A549 treated with AZD9567 at 1 μM for 4 hours (cell line): ENCODE data around the gene NAB1. TPM values are rescaled to one million over a fixed set of nuclear protein-coding genes. Genes with fewer than 3 reads are reported as not detected.

Experiments
- total RNA-seq: library from RNA; stranded (reverse); fragments of 200-300 nt; extraction: Qiagen RNA extraction; gene quantifications from 5 replicates; pipeline ENCODE4 v1.2.3, GENCODE V29; 2022; ENCODE audit not compliant: insufficient read depth

The NAB1 gene
- 24.0 to 43.9 TPM (median 35.2 TPM) in 5 replicates for total RNA-seq

GRCh38 chr2:190649035-190649797 is at the start of gene NAB1:
Gene NAB1 (plus strand): TSS chr2:190649083. CDS start chr2:190659177, 10,094 bp downstream.

Other genes starting within 250 kb of the NAB1 start
- gene MFSD6, start 240.7 kb upstream of the NAB1 start, total RNA-seq = 21.3 to 32.3 TPM (median 28.9 TPM) in 5 replicates
- gene NEMP2, start 114.4 kb upstream of the NAB1 start, total RNA-seq = 4.1 to 7.8 TPM (median 7.3 TPM) in 5 replicates
- gene GLS, start 231.7 kb downstream of the NAB1 start, total RNA-seq = 112 to 190 TPM (median 116 TPM) in 5 replicates